CD8-positive, alpha-beta memory T cell (primary cell): ENCODE data around the gene OR9G4. TPM values are rescaled to one million over a fixed set of nuclear protein-coding genes. Genes with fewer than 3 reads are reported as not detected.

ENCODE experiments used
- CTCF ChIA-PET: fragments of 350-600 bp; sonication (Branson Sonifier 250); formaldehyde crosslinking; loops from one replicate; lab custom pipeline; 2021; ENCODE audit warnings: antibody characterized with exemption; lab: Charles Lee
- POLR2A ChIA-PET: fragments of 350-600 bp; sonication (Branson Sonifier 250); formaldehyde crosslinking; loops from one replicate; lab custom pipeline; 2021; ENCODE audit warnings: antibody characterized with exemption; lab: Charles Lee
- DNase-seq, 5 donors: peaks; one replicate each; pipeline versions ENCODE4 v3.0.0 to v3.0.0-alpha.2; 2020 to 2022; ENCODE audit warnings: mixed read lengths in 1 of 5
- H3K27ac ChIP-seq: one replicate; pipeline ENCODE4 v1.7.0; 2013; ENCODE audit warnings: low read depth, mild to moderate bottlenecking, low read length, moderate library complexity
- H3K27me3 ChIP-seq: 2 replicates; pipeline ENCODE4 v1.7.0; 2013; ENCODE audit warnings: low read length, mild to moderate bottlenecking; ENCODE audit not compliant: insufficient read depth, poor library complexity, severe bottlenecking
- H3K36me3 ChIP-seq: 2 replicates; pipeline ENCODE4 v1.7.0; 2013; ENCODE audit warnings: mild to moderate bottlenecking, low read length, moderate library complexity; ENCODE audit not compliant: insufficient read depth
- H3K4me1 ChIP-seq: 2 replicates; pipeline ENCODE4 v1.7.0; 2013; ENCODE audit warnings: mild to moderate bottlenecking, low read length, moderate library complexity; ENCODE audit not compliant: insufficient read depth
- H3K4me3 ChIP-seq: 2 replicates; pipeline ENCODE4 v1.7.0; 2013; ENCODE audit warnings: mild to moderate bottlenecking, low read length
- H3K9me3 ChIP-seq: 2 replicates; pipeline ENCODE4 v1.7.0; 2013; ENCODE audit warnings: mild to moderate bottlenecking, low read length
- H3K27ac Mint-ChIP-seq, 8 donors: one replicate each; pipeline ENCODE4 v1.8.0; 2020 to 2021; ENCODE audit warnings: mixed read lengths in 8 of 8, mild to moderate bottlenecking in 6 of 8, inconsistent platforms in 3 of 8, moderate library complexity in 3 of 8
- H3K27me3 Mint-ChIP-seq, 2 donors: one replicate each; pipeline ENCODE4 v1.8.0; 2020 to 2021; ENCODE audit warnings: mixed read lengths in 2 of 2, mild to moderate bottlenecking in 1 of 2, moderate library complexity in 1 of 2
- H3K36me3 Mint-ChIP-seq, 3 donors: one replicate each; pipeline ENCODE4 v1.8.0; 2020 to 2021; ENCODE audit warnings: mixed read lengths in 3 of 3, inconsistent platforms in 1 of 3, mild to moderate bottlenecking in 1 of 3
- H3K4me1 Mint-ChIP-seq, 3 donors: one replicate each; pipeline ENCODE4 v1.8.0; 2020 to 2021; ENCODE audit warnings: mixed read lengths in 3 of 3, inconsistent platforms in 1 of 3, mild to moderate bottlenecking in 1 of 3
- H3K4me3 Mint-ChIP-seq, 7 donors: one replicate each; pipeline ENCODE4 v1.8.0; 2020 to 2021; ENCODE audit warnings: mixed read lengths in 7 of 7, mild to moderate bottlenecking in 6 of 7, moderate library complexity in 4 of 7, inconsistent platforms in 2 of 7
- H3K9me3 Mint-ChIP-seq, 5 donors: one replicate each; pipeline ENCODE4 v1.8.0; 2020 to 2022; ENCODE audit warnings: mixed read lengths in 5 of 5, mild to moderate bottlenecking in 3 of 5, moderate library complexity in 2 of 5, inconsistent platforms in 1 of 5
- polyA plus RNA-seq: library from polyadenylated mRNA; unstranded; fragments of 300-500 nt; fragmentation: Illumina TruSeq; gene quantifications from one replicate; pipeline ENCODE4 v1.2.3, GENCODE V29; 2021
- total RNA-seq, 2 experiments: library from RNA; stranded (reverse); gene quantifications; one replicate each; pipeline ENCODE4 v1.2.3, GENCODE V29; 2021

The OR9G4 gene
- total and polyA plus RNA-seq, 3 experiments from 2014 or later = not detected

GRCh38 chr11:56740107-56740506 is 8.4 kb downstream of the OR9G4 start:
- Mint-ChIP-seq H3K9me3 (peaks cover 0 to 14% (median 6%) of the 10 kb centered on the region in 5 donors), H3K4me1 (no peaks in the 10 kb centered on the region), H3K4me3 (no peak overlapping the region), H3K27me3 (peaks cover 0 to 1% of the 10 kb centered on the region in 2 donors), H3K27ac (no peak overlapping the region), H3K36me3 (no peaks in the 10 kb centered on the region)
- POLR2A ChIA-PET = no interaction called here
- Histone ChIP-seq H3K4me3 (no peak overlapping the region), H3K9me3 (no peaks in the 10 kb centered on the region), H3K4me1 (no peaks in the 10 kb centered on the region), H3K36me3 (no peaks in the 10 kb centered on the region), H3K27me3 (no peaks in the 10 kb centered on the region), H3K27ac (no peak overlapping the region)
- CTCF ChIA-PET = no interaction called here
- DNase-seq = no peak

DNA sequence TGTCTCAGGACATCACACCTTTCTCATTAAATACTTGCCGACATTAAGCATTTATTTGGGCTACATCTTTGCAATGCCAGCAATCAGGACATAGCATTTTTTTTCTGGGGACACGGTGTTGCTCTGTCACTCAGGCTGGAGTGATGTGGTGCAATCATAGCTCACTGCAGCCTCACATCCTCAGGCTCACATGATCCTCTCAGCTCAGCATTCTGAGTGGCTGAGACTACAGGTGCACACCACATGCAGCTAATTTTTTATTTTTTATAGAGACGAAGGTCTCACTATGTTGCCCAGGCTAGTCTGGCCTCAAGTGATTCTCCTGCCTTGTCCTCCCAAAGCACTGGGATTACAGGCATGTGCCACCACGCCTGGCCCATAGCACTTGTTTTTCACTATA is 28.0 kb downstream of the OR9G4 start:
- H3K36me3 Mint-ChIP-seq = no peaks in the 10 kb centered on the region
- no peaks in the 10 kb centered on the region for H3K27me3 ChIP-seq
- no peak for DNase-seq
- H3K27ac ChIP-seq = no peak overlapping the region
- H3K9me3 Mint-ChIP-seq = peaks cover 3 to 22% (median 10%) of the 10 kb centered on the region in 5 donors
- no peaks in the 10 kb centered on the region for H3K9me3 ChIP-seq
- ChIA-PET POLR2A (no interaction called here), CTCF (no interaction called here)
- no peak overlapping the region for H3K4me3 ChIP-seq
- no peaks in the 10 kb centered on the region for H3K4me1 Mint-ChIP-seq
- no peak overlapping the region for H3K27ac Mint-ChIP-seq
- H3K36me3 ChIP-seq = no peaks in the 10 kb centered on the region
- H3K4me1 ChIP-seq = no peaks in the 10 kb centered on the region
- no peak overlapping the region for H3K4me3 Mint-ChIP-seq
- no peaks in the 10 kb centered on the region for H3K27me3 Mint-ChIP-seq

- POLR2A ChIA-PET = no interaction called here
- CTCF ChIA-PET = no interaction called here
- no peaks in the 10 kb centered on the region for H3K27me3 Mint-ChIP-seq
- H3K27me3 ChIP-seq = no peaks in the 10 kb centered on the region
- DNase-seq = no peak
- H3K4me3 Mint-ChIP-seq = no peak overlapping the region
- H3K27ac Mint-ChIP-seq = no peak overlapping the region
- no peaks in the 10 kb centered on the region for H3K9me3 ChIP-seq
- H3K4me1 ChIP-seq = no peaks in the 10 kb centered on the region
- no peak overlapping the region for H3K27ac ChIP-seq
- no peak overlapping the region for H3K4me3 ChIP-seq
- H3K36me3 ChIP-seq = no peaks in the 10 kb centered on the region
- H3K4me1 Mint-ChIP-seq = no peaks in the 10 kb centered on the region
- H3K9me3 Mint-ChIP-seq = peaks cover 4 to 28% (median 20%) of the 10 kb centered on the region in 5 donors
- no peaks in the 10 kb centered on the region for H3K36me3 Mint-ChIP-seq
Observed at GRCh38 chr11:56716379-56716854, 32.1 kb downstream of the OR9G4 start.

GRCh38 chr11:56714206-56714605 is 34.3 kb downstream of the OR9G4 start:
- H3K4me3 Mint-ChIP-seq = no peak overlapping the region
- POLR2A ChIA-PET = no interaction called here
- no peaks in the 10 kb centered on the region for H3K4me1 ChIP-seq
- no peak for DNase-seq
- H3K27me3 Mint-ChIP-seq = no peaks in the 10 kb centered on the region
- H3K27ac Mint-ChIP-seq = no peak overlapping the region
- no peaks in the 10 kb centered on the region for H3K27me3 ChIP-seq
- H3K36me3 ChIP-seq = no peaks in the 10 kb centered on the region
- H3K27ac ChIP-seq = no peak overlapping the region
- peaks cover 8 to 25% (median 18%) of the 10 kb centered on the region in 5 donors for H3K9me3 Mint-ChIP-seq
- no peaks in the 10 kb centered on the region for H3K36me3 Mint-ChIP-seq
- H3K9me3 ChIP-seq = no peaks in the 10 kb centered on the region
- H3K4me3 ChIP-seq = no peak overlapping the region
- no peaks in the 10 kb centered on the region for H3K4me1 Mint-ChIP-seq
- CTCF ChIA-PET = no interaction called here

GRCh38 chr11:56706486-56706885 is 42.0 kb downstream of the OR9G4 start:
- POLR2A ChIA-PET = no interaction called here
- H3K4me1 Mint-ChIP-seq = no peaks in the 10 kb centered on the region
- Histone ChIP-seq H3K36me3 (no peaks in the 10 kb centered on the region), H3K4me1 (no peaks in the 10 kb centered on the region), H3K4me3 (no peak overlapping the region), H3K27me3 (no peaks in the 10 kb centered on the region), H3K9me3 (no peaks in the 10 kb centered on the region), H3K27ac (no peak overlapping the region)
- H3K27ac Mint-ChIP-seq = no peak overlapping the region
- H3K27me3 Mint-ChIP-seq = no peaks in the 10 kb centered on the region
- no peak overlapping the region for H3K4me3 Mint-ChIP-seq
- no peaks in the 10 kb centered on the region for H3K36me3 Mint-ChIP-seq
- DNase-seq = no peak
- peaks cover 12 to 25% (median 18%) of the 10 kb centered on the region in 5 donors for H3K9me3 Mint-ChIP-seq
- CTCF ChIA-PET = no interaction called here

DNA sequence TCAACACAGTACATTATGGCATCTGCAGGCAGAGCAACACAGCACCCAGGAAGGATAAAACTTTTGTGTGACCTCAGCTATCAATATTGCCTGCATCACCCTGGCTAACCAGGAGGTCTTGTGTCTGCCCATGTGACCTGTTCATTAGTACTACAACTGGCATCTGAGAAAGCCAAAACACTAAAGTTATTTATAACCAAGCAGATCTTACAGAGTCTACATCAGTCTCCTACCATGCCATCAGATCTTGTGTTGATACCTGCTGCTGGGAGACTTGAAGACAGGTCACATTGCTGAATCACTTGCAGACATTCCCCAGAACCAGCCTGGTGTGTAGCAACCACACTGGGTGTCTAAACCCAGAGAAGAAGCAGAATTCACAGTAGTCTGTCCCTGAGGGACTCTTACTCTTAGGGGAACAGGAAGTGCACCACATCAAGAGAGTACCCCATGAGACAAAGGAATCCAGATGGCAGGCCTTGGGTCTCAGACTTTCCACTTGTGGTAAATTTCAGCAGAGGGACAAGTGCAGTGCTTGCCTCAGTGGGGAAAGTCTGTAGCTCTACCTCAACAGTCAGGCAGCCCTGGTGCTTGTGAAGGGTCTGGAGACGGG is 42.6 kb downstream of the OR9G4 start:
- Histone ChIP-seq H3K27ac (no peak overlapping the region), H3K9me3 (no peaks in the 10 kb centered on the region), H3K27me3 (no peaks in the 10 kb centered on the region), H3K4me3 (no peak overlapping the region), H3K4me1 (no peaks in the 10 kb centered on the region), H3K36me3 (no peaks in the 10 kb centered on the region)
- ChIA-PET POLR2A (no interaction called here), CTCF (no interaction called here)
- Mint-ChIP-seq H3K4me1 (no peaks in the 10 kb centered on the region), H3K27ac (no peak overlapping the region), H3K36me3 (no peaks in the 10 kb centered on the region), H3K27me3 (no peaks in the 10 kb centered on the region), H3K4me3 (no peak overlapping the region), H3K9me3 (peaks cover 8 to 24% (median 18%) of the 10 kb centered on the region in 5 donors)
- DNase-seq = no peak

GRCh38 chr11:56700914-56701485 is 47.5 kb downstream of the OR9G4 start:
- ChIA-PET CTCF (no interaction called here), POLR2A (no interaction called here)
- no peak for DNase-seq
- H3K27me3 ChIP-seq = no peaks in the 10 kb centered on the region
- no peak overlapping the region for H3K27ac Mint-ChIP-seq
- H3K36me3 ChIP-seq = no peaks in the 10 kb centered on the region
- no peaks in the 10 kb centered on the region for H3K27me3 Mint-ChIP-seq
- no peaks in the 10 kb centered on the region for H3K9me3 ChIP-seq
- H3K4me3 ChIP-seq = no peak overlapping the region
- no peak overlapping the region for H3K4me3 Mint-ChIP-seq
- H3K4me1 Mint-ChIP-seq = no peaks in the 10 kb centered on the region
- no peaks in the 10 kb centered on the region for H3K36me3 Mint-ChIP-seq
- H3K9me3 Mint-ChIP-seq = peaks cover 6 to 19% (median 12%) of the 10 kb centered on the region in 5 donors
- no peaks in the 10 kb centered on the region for H3K4me1 ChIP-seq
- H3K27ac ChIP-seq = no peak overlapping the region

DNA sequence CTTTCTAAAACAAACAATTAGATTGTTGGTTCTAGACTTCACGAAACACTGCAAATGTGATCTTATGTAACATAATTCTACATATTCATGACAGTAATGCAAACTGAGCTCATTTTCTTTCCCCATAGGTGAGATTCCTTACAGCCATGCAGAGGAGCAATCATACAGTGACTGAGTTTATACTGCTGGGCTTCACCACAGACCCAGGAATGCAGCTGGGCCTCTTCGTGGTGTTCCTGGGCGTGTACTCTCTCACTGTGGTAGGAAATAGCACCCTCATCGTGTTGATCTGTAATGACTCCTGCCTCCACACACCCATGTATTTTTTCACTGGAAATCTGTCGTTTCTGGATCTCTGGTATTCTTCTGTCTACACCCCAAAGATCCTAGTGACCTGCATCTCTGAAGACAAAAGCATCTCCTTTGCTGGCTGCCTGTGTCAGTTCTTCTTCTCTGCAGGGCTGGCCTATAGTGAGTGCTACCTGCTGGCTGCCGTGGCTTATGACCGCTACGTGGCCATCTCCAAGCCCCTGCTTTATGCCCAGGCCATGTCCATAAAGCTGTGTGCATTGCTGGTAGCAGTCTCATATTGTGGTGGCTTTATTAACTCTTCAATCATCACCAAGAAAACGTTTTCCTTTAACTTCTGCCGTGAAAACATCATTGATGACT is 48.1 kb downstream of the OR9G4 start:
- Histone ChIP-seq H3K4me3 (no peak overlapping the region), H3K27ac (no peak overlapping the region), H3K36me3 (no peaks in the 10 kb centered on the region), H3K9me3 (no peaks in the 10 kb centered on the region), H3K4me1 (no peaks in the 10 kb centered on the region), H3K27me3 (no peaks in the 10 kb centered on the region)
- Mint-ChIP-seq H3K36me3 (no peaks in the 10 kb centered on the region), H3K27me3 (no peaks in the 10 kb centered on the region), H3K27ac (no peak overlapping the region), H3K4me1 (no peaks in the 10 kb centered on the region), H3K9me3 (peaks cover 5 to 19% (median 6%) of the 10 kb centered on the region in 5 donors), H3K4me3 (no peak overlapping the region)
- DNase-seq = no peak
- ChIA-PET CTCF (no interaction called here), POLR2A (no interaction called here)
